ENCODE data around the gene CC2D2A.
"Not testable (repeated sequence)": the region's sequence is repeated elsewhere in the genome, so short reads cannot be mapped to it uniquely, and the experiment has no call there.

The CC2D2A gene

DNA sequence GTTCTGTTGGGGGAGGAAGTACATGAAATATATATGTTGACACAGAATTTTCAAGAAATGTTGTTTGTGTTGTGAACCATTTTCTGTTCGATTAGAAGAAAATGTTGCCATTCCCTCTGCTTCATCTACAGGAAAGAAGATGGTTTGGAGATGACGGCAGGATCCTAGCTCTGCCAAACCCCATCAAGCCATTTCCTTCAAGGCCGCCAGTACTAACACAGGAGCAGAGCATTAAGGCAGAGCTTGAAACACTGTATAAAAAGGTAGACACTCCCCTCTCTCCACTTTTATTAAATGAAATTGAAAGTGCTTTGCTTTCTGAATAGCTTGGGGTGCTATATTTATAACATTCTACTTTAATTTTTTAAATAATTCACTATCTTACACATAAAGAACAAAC is 46.8 kb downstream of the CC2D2A start:
- no peak for DNase-seq (ENCODE audit: low spot score)

- not testable (repeated sequence) for DNase-seq (ENCODE audit: low spot score)
These were observed 48.0 kb downstream of the CC2D2A start for GRCh38 chr4:15517681-15518080.

DNA sequence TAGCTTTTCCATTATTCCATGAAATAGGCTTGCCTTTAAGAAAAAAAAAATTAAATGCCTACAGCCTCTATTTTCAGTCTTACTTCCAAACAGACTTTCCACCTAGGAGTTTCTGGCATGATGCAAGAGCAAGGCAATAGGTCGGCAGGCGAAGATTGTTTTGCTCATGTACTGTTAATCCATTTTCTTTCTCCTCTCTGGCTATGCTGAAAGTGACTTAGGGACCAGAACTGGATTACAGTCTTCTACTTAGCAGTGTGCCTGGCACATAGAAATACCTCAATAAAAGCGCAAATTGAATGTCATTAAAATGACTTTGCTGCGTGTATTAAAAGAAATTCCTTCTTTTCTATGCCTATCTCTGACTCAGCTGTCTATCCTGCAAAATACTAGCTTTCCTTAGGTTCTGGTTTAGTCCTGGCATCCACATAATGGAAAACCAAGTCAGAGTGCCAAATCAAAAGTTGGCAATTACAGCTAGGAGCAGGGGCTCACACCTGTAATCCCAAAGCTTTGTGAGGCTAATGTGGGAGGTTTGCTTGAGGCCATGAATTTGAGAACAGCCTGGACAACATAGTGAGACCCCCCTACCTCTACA is 51.9 kb downstream of the CC2D2A start:
- DNase-seq (ENCODE audit: low spot score), result no peak

GRCh38 chr4:15525080-15525479 is 55.4 kb downstream of the CC2D2A start:
- no peak for DNase-seq (ENCODE audit: low spot score)

DNA sequence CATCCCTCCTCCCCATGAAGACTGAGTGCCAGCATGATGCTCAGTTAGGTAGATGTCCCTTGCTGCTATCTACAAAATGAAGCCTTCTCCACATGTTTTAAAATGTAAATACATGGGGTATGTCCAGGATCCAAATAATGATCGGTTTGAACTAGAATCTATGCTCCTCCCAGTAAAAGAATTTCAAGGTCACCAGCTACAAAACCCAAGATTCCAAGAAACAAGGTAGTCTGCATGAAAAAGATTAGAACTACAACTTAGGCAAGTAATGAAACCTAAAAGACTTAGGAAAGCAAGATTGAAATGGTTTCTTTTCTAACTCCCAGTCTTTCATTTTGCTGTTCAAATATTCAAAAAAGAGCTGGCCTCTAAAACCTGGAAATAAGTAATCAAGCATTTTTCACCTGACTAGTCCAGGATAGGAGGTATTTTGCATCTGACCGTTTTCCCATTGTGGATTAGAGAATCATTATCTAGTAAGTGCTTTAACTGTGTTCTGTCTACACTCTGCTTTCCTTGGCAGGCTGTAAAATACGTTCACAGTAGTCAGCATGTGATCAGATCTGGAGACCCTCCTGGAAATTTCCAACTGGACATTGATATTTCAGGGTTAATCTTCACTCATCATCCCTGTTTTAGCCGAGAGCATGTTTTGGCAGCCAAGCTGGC is 57.4 kb downstream of the CC2D2A start:
- DNase-seq (ENCODE audit: low spot score), result no peak

- no peak for DNase-seq (ENCODE audit: low spot score)
These were observed 62.1 kb downstream of the CC2D2A start for GRCh38 chr4:15531792-15532191.

DNA sequence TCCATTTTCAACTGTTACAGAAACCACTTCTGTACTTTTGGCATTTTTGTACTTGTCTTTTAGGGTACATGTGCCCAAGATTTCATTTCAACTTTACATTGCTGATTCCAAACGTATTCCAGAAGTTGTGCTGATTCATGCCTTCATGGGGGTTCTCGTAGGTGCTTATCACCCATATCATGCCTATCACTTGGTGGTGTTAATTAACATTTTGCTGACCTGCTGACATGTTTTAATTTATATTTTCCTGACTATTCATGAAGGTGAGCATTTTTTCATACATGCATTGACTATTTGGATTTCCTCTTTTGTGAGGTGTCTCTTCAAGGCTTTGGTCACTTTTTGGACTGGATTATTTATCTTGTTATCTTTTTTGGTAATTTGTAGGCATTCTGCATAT is 64.1 kb downstream of the CC2D2A start:
- no peak for DNase-seq (ENCODE audit: low spot score)

DNA sequence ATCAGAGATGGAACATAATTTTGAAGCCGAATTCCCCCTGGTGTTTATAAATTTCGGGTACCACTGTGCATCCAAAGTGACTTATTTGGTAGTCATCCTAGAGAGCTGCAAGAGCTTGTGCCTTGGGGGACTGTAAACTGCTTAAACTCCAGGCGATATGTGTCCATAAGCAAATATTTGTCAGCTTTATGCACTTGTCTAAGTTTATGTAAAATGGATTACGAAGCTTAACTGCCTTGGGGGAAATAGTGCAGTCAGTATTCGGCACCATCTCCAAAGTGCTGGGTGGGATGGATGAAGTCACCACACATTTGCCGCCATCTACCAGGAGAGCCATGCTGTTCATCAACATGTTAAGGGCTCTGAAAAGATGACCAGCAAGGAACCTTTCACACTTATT is 65.9 kb downstream of the CC2D2A start:
- DNase-seq (ENCODE audit: low spot score), result no peak

GRCh38 chr4:15536552-15537499 is 67.1 kb downstream of the CC2D2A start:
- DNase-seq (ENCODE audit: low spot score), result no peak

GRCh38 chr4:15541941-15542340 is 72.3 kb downstream of the CC2D2A start:
- DNase-seq (ENCODE audit: low spot score), result no peak

DNA sequence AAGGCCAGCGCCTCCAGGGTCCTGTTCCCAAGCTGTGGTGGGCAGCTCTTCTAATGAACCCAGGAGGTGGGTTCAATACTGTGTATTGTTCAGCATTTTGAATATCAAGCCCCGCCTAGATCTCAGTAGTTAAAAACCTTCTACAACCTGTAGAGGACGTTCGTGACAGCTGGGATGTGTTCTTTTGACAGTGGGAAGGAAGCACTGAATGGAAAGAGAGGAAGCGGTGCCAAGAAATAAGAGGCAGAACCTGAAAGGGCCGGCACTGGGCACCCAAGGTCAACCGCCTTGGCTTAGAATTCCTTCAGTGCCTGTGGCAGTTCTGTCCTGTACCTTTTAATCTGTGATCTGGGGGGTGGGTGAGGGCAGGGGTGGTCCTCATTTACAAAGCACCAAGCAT is 73.1 kb downstream of the CC2D2A start:
- no peak for DNase-seq (ENCODE audit: low spot score)

GRCh38 chr4:15543537-15544247 is 74.0 kb downstream of the CC2D2A start:
- DNase-seq (ENCODE audit: low spot score), result no peak

DNA sequence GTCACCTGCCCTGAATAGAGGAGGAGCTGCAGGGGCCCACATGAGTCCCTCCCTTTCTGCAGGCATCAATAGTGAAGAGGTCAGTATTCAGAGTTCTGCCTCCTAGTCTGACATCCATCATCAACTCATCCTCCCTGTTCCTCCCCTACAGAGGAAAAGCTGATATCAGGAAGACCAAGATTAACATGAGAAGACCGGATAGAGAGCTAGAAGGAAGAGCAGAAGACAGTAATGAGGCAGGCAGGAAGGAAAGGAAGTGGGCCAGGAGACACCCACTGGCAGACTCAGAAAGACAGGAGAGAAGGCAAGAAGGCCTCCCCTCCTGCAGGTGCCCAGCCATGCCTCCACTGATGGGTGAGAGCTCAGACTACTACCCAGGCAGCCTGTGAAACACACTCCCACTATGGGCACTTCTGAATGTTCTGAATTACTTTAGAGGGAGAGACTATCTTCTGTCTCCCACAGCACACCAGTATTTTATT is 74.6 kb downstream of the CC2D2A start:
- no peak for DNase-seq (ENCODE audit: low spot score)

DNA sequence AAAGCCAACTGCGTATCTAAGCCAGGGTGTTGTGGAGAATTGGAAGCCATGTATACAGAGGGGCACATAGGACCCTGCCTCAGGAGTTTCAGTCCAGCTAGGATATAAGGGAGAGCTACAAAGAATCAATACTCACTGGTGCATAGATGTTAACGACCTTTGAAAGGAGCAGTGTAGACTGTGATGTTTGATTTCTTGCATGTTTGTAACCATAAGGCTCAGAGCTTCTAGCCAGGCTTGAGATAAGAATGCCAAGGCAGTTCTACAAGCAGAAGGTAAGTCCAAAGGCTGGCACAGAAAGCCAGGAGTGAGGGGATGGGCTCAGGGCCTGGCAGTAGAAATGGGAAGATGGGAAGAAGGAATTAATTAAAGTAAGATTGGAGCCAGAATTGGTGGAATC is 75.7 kb downstream of the CC2D2A start:
- DNase-seq (ENCODE audit: low spot score), result no peak

DNA sequence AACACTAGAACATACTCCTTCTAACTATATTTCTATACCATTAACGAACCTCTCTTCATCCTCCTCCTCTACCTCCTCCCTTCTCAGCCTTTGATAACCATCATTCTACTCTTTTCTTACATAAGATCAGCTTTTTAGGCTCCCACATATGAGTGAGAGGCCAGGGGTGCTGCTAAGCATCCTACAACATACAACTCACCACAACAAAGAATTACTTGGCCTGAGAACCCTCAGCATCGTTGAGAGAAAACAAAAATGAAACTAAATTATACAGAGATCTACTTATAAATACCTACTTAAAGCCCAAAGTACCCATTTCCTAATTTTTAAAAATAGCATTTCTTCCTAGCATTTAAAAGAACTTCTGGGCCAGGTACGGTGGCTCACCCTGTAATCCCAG is 77.7 kb downstream of the CC2D2A start:
- peak; percentile 4 for DNase-seq (ENCODE audit: low spot score)

- no peak for DNase-seq (ENCODE audit: low spot score)
These were observed 80.8 kb downstream of the CC2D2A start for GRCh38 chr4:15550491-15550890.

GRCh38 chr4:15551740-15552446 is 82.2 kb downstream of the CC2D2A start:
- no peak for DNase-seq (ENCODE audit: low spot score)

DNA sequence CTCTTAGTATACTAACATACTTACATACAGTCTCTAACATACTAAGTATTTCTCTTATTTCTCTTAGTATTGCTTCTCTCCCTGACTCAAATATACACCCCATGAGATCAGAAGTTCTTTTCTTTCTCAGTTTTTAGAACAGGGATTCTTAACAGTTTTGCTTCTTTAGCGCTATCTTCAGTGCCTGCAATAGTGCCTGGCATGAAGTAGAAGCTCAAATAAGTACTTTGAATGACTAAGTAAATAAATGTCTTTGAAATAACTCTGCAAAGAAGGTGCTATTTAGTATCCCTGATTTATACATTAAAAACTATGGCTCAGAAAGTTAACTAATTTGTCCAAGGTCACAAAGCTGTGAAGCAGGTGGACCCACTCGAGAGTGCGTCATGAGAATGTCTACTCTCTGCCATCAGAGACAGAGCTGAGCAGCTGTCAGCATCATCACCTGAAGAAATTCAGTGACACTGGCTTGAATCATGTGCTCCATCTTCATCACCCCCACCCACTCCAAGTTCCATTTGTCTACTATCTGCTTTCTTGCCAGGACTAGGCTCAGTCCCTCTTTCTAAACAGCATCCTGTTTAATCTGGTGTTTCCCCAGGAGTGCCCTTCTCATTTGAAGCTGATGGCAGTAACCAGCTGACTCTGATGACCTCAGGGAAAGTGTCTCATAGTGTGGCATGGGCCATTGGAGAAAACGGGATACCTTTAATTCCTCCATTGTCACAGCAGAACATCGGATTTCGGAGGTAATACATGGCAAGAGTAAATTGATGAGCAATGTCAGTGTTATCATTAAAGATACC is 83.1 kb downstream of the CC2D2A start:
- DNase-seq (ENCODE audit: low spot score), result no peak

DNA sequence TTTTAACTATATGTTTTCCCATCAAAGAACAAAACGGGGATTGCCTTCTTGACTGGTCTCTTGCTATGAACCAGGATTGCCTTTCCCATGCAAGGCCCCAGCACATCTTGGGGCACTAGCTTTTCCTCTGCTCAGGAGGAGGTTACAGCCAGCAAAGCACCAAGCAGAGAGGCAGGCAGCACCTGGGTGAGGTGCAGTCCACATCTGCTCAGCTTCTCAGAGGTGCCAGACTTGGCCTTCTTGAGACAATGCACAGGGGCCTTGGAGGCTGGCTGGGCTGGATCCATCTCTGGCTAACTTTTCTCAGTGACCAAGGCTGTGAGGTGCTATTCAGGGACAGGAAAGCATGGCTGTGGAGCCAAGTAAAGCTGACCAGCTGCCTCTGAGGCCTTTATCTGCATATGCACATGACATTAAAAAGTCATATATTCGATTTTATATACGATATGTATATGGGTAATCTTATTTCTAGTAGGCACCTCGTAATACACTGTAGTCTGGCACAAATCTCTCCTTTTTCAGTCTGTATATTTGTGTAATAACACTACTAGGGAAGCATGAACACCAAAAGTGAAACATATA is 86.9 kb downstream of the CC2D2A start:
- DNase-seq (ENCODE audit: low spot score), result no peak
